Effector memory CD4-positive, alpha-beta T cell (primary cell): ENCODE measurements around the gene LZTFL1.
"Not testable (repeated sequence)": the region's sequence is repeated elsewhere in the genome, so short reads cannot be mapped to it uniquely, and the experiment has no call there.

ENCODE experiments used
- DNase-seq, 3 donors: peaks; one replicate each; pipeline ENCODE4 v3.0.0-alpha.2; 2020
- H3K27ac ChIP-seq: 2 replicates; pipeline ENCODE4 v1.7.0; 2013; ENCODE audit warnings: mild to moderate bottlenecking, low read length, moderate library complexity; ENCODE audit not compliant: insufficient read depth, poor library complexity, severe bottlenecking
- H3K27me3 ChIP-seq: replicated peaks from 2 replicates; pipeline ENCODE4 v1.7.0; 2013; ENCODE audit warnings: mild to moderate bottlenecking, low read length; ENCODE audit not compliant: insufficient read depth, control insufficient read depth, poor library complexity, severe bottlenecking
- H3K36me3 ChIP-seq: 2 replicates; pipeline ENCODE4 v1.7.0; 2013; ENCODE audit warnings: mild to moderate bottlenecking, low read length, moderate library complexity; ENCODE audit not compliant: control insufficient read depth, insufficient read depth
- H3K4me1 ChIP-seq: 2 replicates; pipeline ENCODE4 v1.7.0; 2013; ENCODE audit warnings: low read length, mild to moderate bottlenecking; ENCODE audit not compliant: control insufficient read depth, insufficient read depth, poor library complexity, severe bottlenecking
- H3K4me3 ChIP-seq: 2 replicates; pipeline ENCODE4 v1.7.0; 2013; ENCODE audit warnings: low read length, low read depth, mild to moderate bottlenecking; ENCODE audit not compliant: insufficient read depth, poor library complexity, severe bottlenecking
- H3K9me3 ChIP-seq: 2 replicates; pipeline ENCODE4 v1.7.0; 2013; ENCODE audit warnings: mild to moderate bottlenecking, low read length, moderate library complexity; ENCODE audit not compliant: control insufficient read depth

Gene LZTFL1

GRCh38 chr3:45868213-45868612, 26.3 kb upstream of the LZTFL1 start:
- H3K9me3 ChIP-seq, result no peaks in the 10 kb centered on the region

GRCh38 chr3:45865563-45865962, 23.6 kb upstream of the LZTFL1 start:
- no peak for DNase-seq
- Histone ChIP-seq H3K27me3 (no peaks in the 10 kb centered on the region), H3K4me1 (peaks cover 22% of the 10 kb centered on the region), H3K4me3 (no peak overlapping the region), H3K36me3 (no peaks in the 10 kb centered on the region), H3K27ac (no peak overlapping the region), H3K9me3 (no peaks in the 10 kb centered on the region)

More at GRCh38 chr3:45868213-45868612, 26.3 kb upstream of the LZTFL1 start:
- no peaks in the 10 kb centered on the region for H3K27me3 ChIP-seq
- peaks cover 27% of the 10 kb centered on the region for H3K4me1 ChIP-seq
- no peak overlapping the region for H3K27ac ChIP-seq
- H3K36me3 ChIP-seq, result no peaks in the 10 kb centered on the region
- no peak overlapping the region for H3K4me3 ChIP-seq
- no peak for DNase-seq

- H3K27me3 ChIP-seq, result no peaks in the 10 kb centered on the region
- H3K36me3 ChIP-seq, result no peaks in the 10 kb centered on the region
- DNase-seq, result no peak
- H3K4me1 ChIP-seq, result peaks cover 16% of the 10 kb centered on the region
- no peak overlapping the region for H3K4me3 ChIP-seq
- no peaks in the 10 kb centered on the region for H3K9me3 ChIP-seq
- no peak overlapping the region for H3K27ac ChIP-seq
Measured at GRCh38 chr3:45864760-45865519, 23.0 kb upstream of the LZTFL1 start.

- Histone ChIP-seq H3K4me3 (no peak overlapping the region), H3K27me3 (no peaks in the 10 kb centered on the region), H3K36me3 (no peaks in the 10 kb centered on the region), H3K27ac (no peak overlapping the region), H3K4me1 (no peaks in the 10 kb centered on the region), H3K9me3 (no peaks in the 10 kb centered on the region)
- no peak for DNase-seq
Measured at GRCh38 chr3:45861043-45861719, 19.3 kb upstream of the LZTFL1 start.

GRCh38 chr3:45860481-45860880, 18.6 kb upstream of the LZTFL1 start:
- DNase-seq, result no peak
- H3K4me3 ChIP-seq, result no peak overlapping the region
- no peaks in the 10 kb centered on the region for H3K36me3 ChIP-seq
- no peak overlapping the region for H3K27ac ChIP-seq
- H3K27me3 ChIP-seq, result no peaks in the 10 kb centered on the region
- H3K4me1 ChIP-seq, result no peaks in the 10 kb centered on the region
- no peaks in the 10 kb centered on the region for H3K9me3 ChIP-seq

- Histone ChIP-seq H3K27me3 (no peaks in the 10 kb centered on the region), H3K36me3 (no peaks in the 10 kb centered on the region), H3K9me3 (no peaks in the 10 kb centered on the region), H3K4me1 (no peaks in the 10 kb centered on the region), H3K4me3 (no peak overlapping the region), H3K27ac (no peak overlapping the region)
- DNase-seq, result no peak
Measured at GRCh38 chr3:45858809-45859543, 17.1 kb upstream of the LZTFL1 start.

GRCh38 chr3:45857024-45857423, 15.1 kb upstream of the LZTFL1 start:
- not testable (repeated sequence) for DNase-seq, H3K4me1 ChIP-seq

GRCh38 chr3:45856323-45856722, 14.4 kb upstream of the LZTFL1 start:
- DNase-seq, H3K27ac ChIP-seq, H3K4me3 ChIP-seq, H3K4me1 ChIP-seq, H3K36me3 ChIP-seq, H3K27me3 ChIP-seq, H3K9me3 ChIP-seq: not testable (repeated sequence)

More at GRCh38 chr3:45857024-45857423, 15.1 kb upstream of the LZTFL1 start:
- not testable (repeated sequence) for H3K27ac ChIP-seq, H3K9me3 ChIP-seq, H3K4me3 ChIP-seq, H3K27me3 ChIP-seq, H3K36me3 ChIP-seq

DNA sequence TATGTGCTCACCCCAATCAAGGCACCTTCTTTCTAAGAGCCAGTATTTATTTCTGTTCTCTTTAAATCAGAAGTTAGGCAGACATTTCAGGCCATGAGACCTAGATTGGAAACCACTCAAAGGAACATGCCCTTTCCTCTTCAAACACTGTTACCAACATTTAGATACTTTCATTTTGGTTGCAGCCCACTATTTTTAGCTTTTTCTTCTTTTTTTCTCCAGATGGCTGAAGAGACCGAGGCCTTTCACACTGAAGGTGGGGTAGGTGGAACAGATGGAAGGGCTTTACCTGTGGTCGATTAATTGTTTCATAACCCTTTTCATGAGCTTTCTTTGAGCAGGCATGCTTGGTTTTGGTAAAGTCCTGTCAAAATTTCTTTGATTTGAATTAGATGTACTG, 10.9 kb upstream of the LZTFL1 start:
- H3K27ac ChIP-seq, result no peak overlapping the region
- H3K27me3 ChIP-seq, result no peaks in the 10 kb centered on the region
- no peak overlapping the region for H3K4me3 ChIP-seq
- no peak for DNase-seq
- no peaks in the 10 kb centered on the region for H3K9me3 ChIP-seq
- H3K4me1 ChIP-seq, result no peaks in the 10 kb centered on the region
- no peaks in the 10 kb centered on the region for H3K36me3 ChIP-seq

GRCh38 chr3:45848392-45848791, 6.5 kb upstream of the LZTFL1 start:
- no peaks in the 10 kb centered on the region for H3K36me3 ChIP-seq
- H3K4me1 ChIP-seq, result no peaks in the 10 kb centered on the region
- no peak overlapping the region for H3K4me3 ChIP-seq
- H3K27me3 ChIP-seq, result no peaks in the 10 kb centered on the region
- H3K27ac ChIP-seq, result no peak overlapping the region
- DNase-seq, result no peak
- H3K9me3 ChIP-seq, result no peaks in the 10 kb centered on the region
